T-helper 1 cell (primary cell): ENCODE results near the gene F5.
A peak's percentile ranks its signal among the peaks of the same experiment; 100 is the strongest.

Experiments used
- DNase-seq, 5 donors: peaks; one replicate each; pipeline ENCODE4 v3.0.0-alpha.2; 2012 to 2020
- total RNA-seq, 4 donors: gene quantifications; one replicate each; lab custom pipeline; 2026; lab: John Stamatoyannopoulos, UW

Gene F5
- 4.0 to 33.9 (median 13.1) reads per million in 4 donors for total RNA-seq

- peak; percentile 37 to 87 (median 60) for DNase-seq
Measured at GRCh38 chr1:169586395-169587255, at the start of gene F5. Gene F5 (minus strand): TSS chr1:169586481. CDS start chr1:169586386, 95 bp downstream.

- no peak for DNase-seq
Measured at GRCh38 chr1:169634877-169635276, 48.6 kb upstream of the F5 start.

GRCh38 chr1:169634145-169634544 is 47.9 kb upstream of the F5 start:
- DNase-seq = no peak

GRCh38 chr1:169631249-169631648 is 45.0 kb upstream of the F5 start:
- no peak for DNase-seq

GRCh38 chr1:169630006-169630405 is 43.7 kb upstream of the F5 start, which contains the start of gene SELP:
Gene SELP (minus strand): TSS chr1:169630124. CDS start chr1:169630074, 50 bp downstream.
- no peak for DNase-seq

GRCh38 chr1:169624912-169625311 is 38.6 kb upstream of the F5 start:
- DNase-seq = no peak

GRCh38 chr1:169624122-169624521 is 37.8 kb upstream of the F5 start:
- no peak for DNase-seq

- no peak for DNase-seq
Measured at GRCh38 chr1:169623132-169623926, 37.0 kb upstream of the F5 start.

- no peak for DNase-seq
Measured at GRCh38 chr1:169620565-169620964, 34.3 kb upstream of the F5 start.

- no peak for DNase-seq
Measured at GRCh38 chr1:169618367-169618766, 32.1 kb upstream of the F5 start.

GRCh38 chr1:169615803-169616202 is 29.5 kb upstream of the F5 start:
- DNase-seq = no peak

- DNase-seq = no peak
Measured at GRCh38 chr1:169610858-169611257, 24.6 kb upstream of the F5 start.

- DNase-seq = no peak
Measured at GRCh38 chr1:169610108-169610507, 23.8 kb upstream of the F5 start.

- no peak for DNase-seq
Measured at GRCh38 chr1:169608226-169608625, 21.9 kb upstream of the F5 start.

GRCh38 chr1:169604781-169605560 is 18.7 kb upstream of the F5 start:
- DNase-seq = peak in 4 of 5 donors; percentile 12 to 91 (median 24)

GRCh38 chr1:169601096-169601881 is 15.0 kb upstream of the F5 start:
- DNase-seq = peak in 1 of 5 donors; percentile 48

GRCh38 chr1:169595764-169596711 is 9.8 kb upstream of the F5 start:
- DNase-seq = peak in 1 of 5 donors; percentile 47

GRCh38 chr1:169594391-169594790 is 8.1 kb upstream of the F5 start:
- peak in 1 of 5 donors; percentile 43 for DNase-seq

GRCh38 chr1:169590932-169591331 is 4.7 kb upstream of the F5 start:
- no peak for DNase-seq

GRCh38 chr1:169588785-169589485 is 2.7 kb upstream of the F5 start:
- DNase-seq = peak in 1 of 5 donors; percentile 51
